NT2/D1 (cell line): Measurements from ENCODE around the gene ICOSLG.
A peak's percentile ranks its signal among the peaks of the same experiment; 100 is the strongest.
"Not testable (repeated sequence)": the region's sequence is repeated elsewhere in the genome, so short reads cannot be mapped to it uniquely, and the experiment has no call there.

Source experiments
- DNase-seq: peaks from one replicate; pipeline ENCODE4 v3.0.0-alpha.2; 2011; ENCODE audit warnings: low read depth, low spot score
- H3K27me3 ChIP-seq: 2 replicates; pipeline ENCODE4 v1.6.0; 2011; ENCODE audit warnings: mild to moderate bottlenecking; ENCODE audit not compliant: insufficient read length, insufficient read depth
- H3K36me3 ChIP-seq: 2 replicates; pipeline ENCODE4 v1.6.1; 2011; ENCODE audit warnings: mild to moderate bottlenecking, low read length, mixed read lengths; ENCODE audit not compliant: insufficient read depth, insufficient read length
- H3K4me1 ChIP-seq: 2 replicates; pipeline ENCODE4 v1.5.1; 2011; ENCODE audit not compliant: insufficient read depth, insufficient read length
- H3K4me3 ChIP-seq: 2 replicates; pipeline ENCODE4 v1.5.1; 2011; ENCODE audit warnings: low read depth; ENCODE audit not compliant: insufficient read length
- H3K9ac ChIP-seq: 2 replicates; pipeline ENCODE4 v1.6.0; 2011; ENCODE audit warnings: low read depth; ENCODE audit not compliant: insufficient read length
- H3K9me3 ChIP-seq: 2 replicates; pipeline ENCODE4 v1.5.1; 2011; ENCODE audit warnings: mild to moderate bottlenecking, low read length; ENCODE audit not compliant: insufficient read depth
- SUZ12 ChIP-seq: IDR thresholded peaks from 2 replicates; pipeline ENCODE4 v1.6.1; 2011; ENCODE audit not compliant: insufficient read length, insufficient read depth; ENCODE audit errors: extremely low read depth
- YY1 ChIP-seq: IDR thresholded peaks from 2 replicates; pipeline ENCODE4 v1.6.1; 2011; ENCODE audit not compliant: insufficient read length, insufficient read depth
- ZNF274 ChIP-seq: IDR thresholded peaks from 2 replicates; pipeline ENCODE4 v1.6.1; 2011; ENCODE audit warnings: mild to moderate bottlenecking, low read depth, low read length

ICOSLG gene

GRCh38 chr21:44283948-44284347 lies 43.2 kb upstream of the ICOSLG start:
- H3K4me3 ChIP-seq = no peak overlapping the region
- no peak for DNase-seq
- no peaks in the 10 kb centered on the region for H3K9me3 ChIP-seq
- peaks cover 4% of the 10 kb centered on the region for H3K27me3 ChIP-seq
- peaks cover 49% of the 10 kb centered on the region for H3K4me1 ChIP-seq
- peak overlapping the region; percentile 71 for H3K9ac ChIP-seq
- TF ChIP-seq ZNF274 = no peak
- TF ChIP-seq SUZ12 = no peak
- TF ChIP-seq YY1 = no peak
- H3K36me3 ChIP-seq = no peaks in the 10 kb centered on the region

- H3K4me3 ChIP-seq, H3K9me3 ChIP-seq, DNase-seq, H3K27me3 ChIP-seq, H3K36me3 ChIP-seq, H3K9ac ChIP-seq: not testable (repeated sequence)
- peaks cover 49% of the 10 kb centered on the region for H3K4me1 ChIP-seq
Measured at GRCh38 chr21:44283211-44283785, 42.6 kb upstream of the ICOSLG start.

- H3K36me3 ChIP-seq = no peaks in the 10 kb centered on the region
- peak overlapping the region; percentile 51 for H3K9ac ChIP-seq
- no peak for DNase-seq
- peaks cover 46% of the 10 kb centered on the region for H3K4me1 ChIP-seq
- H3K4me3 ChIP-seq = no peak overlapping the region
- no peaks in the 10 kb centered on the region for H3K27me3 ChIP-seq
- TF ChIP-seq YY1 (no peak), ZNF274 (no peak), SUZ12 (no peak)
- no peaks in the 10 kb centered on the region for H3K9me3 ChIP-seq
Measured at GRCh38 chr21:44282370-44282769, 41.6 kb upstream of the ICOSLG start.

- Histone ChIP-seq H3K9ac (peak overlapping the region; percentile 51), H3K4me1 (peaks cover 46% of the 10 kb centered on the region), H3K27me3 (no peaks in the 10 kb centered on the region), H3K4me3 (no peak overlapping the region), H3K36me3 (no peaks in the 10 kb centered on the region), H3K9me3 (no peaks in the 10 kb centered on the region)
- no peak for TF ChIP-seq YY1
- TF ChIP-seq ZNF274 = no peak
- TF ChIP-seq SUZ12 = no peak
- DNase-seq = no peak
Measured at GRCh38 chr21:44281801-44282200, 41.1 kb upstream of the ICOSLG start.

GRCh38 chr21:44279354-44280260 lies 38.9 kb upstream of the ICOSLG start:
- no peak for TF ChIP-seq YY1
- TF ChIP-seq ZNF274 = no peak
- TF ChIP-seq SUZ12 = no peak
- DNase-seq = no peak
- Histone ChIP-seq H3K36me3 (no peaks in the 10 kb centered on the region), H3K4me3 (no peak overlapping the region), H3K4me1 (peaks cover 30% of the 10 kb centered on the region), H3K9me3 (0 out of 2 replicates have a peak, but pooled peaks cover 4% of the 10 kb centered on the region), H3K9ac (no peak overlapping the region), H3K27me3 (no peaks in the 10 kb centered on the region)

- Histone ChIP-seq H3K27me3 (no peaks in the 10 kb centered on the region), H3K9me3 (0 out of 2 replicates have a peak, but pooled peaks cover 4% of the 10 kb centered on the region), H3K4me1 (peaks cover 12% of the 10 kb centered on the region), H3K4me3 (no peak overlapping the region), H3K9ac (no peak overlapping the region), H3K36me3 (no peaks in the 10 kb centered on the region)
- TF ChIP-seq YY1 = no peak
- no peak for TF ChIP-seq SUZ12
- TF ChIP-seq ZNF274 = no peak
- no peak for DNase-seq
Measured at GRCh38 chr21:44275041-44275440, 34.3 kb upstream of the ICOSLG start.

GRCh38 chr21:44273046-44273445 lies 32.3 kb upstream of the ICOSLG start:
- H3K9me3 ChIP-seq = 0 out of 2 replicates have a peak, but pooled peaks cover 4% of the 10 kb centered on the region
- DNase-seq = no peak
- H3K27me3 ChIP-seq = no peaks in the 10 kb centered on the region
- TF ChIP-seq YY1 (no peak), ZNF274 (no peak), SUZ12 (no peak)
- H3K36me3 ChIP-seq = no peaks in the 10 kb centered on the region
- H3K9ac ChIP-seq = no peak overlapping the region
- no peak overlapping the region for H3K4me3 ChIP-seq
- peaks cover 7% of the 10 kb centered on the region for H3K4me1 ChIP-seq
